Osteocyte (in vitro differentiated cells): ENCODE results near the gene USP17L13. TPM values are rescaled to one million over a fixed set of nuclear protein-coding genes. Genes with fewer than 3 reads are reported as not detected.
"Not testable (repeated sequence)": the region's sequence is repeated elsewhere in the genome, so short reads cannot be mapped to it uniquely, and the experiment has no call there.

ENCODE experiments used
- DNase-seq: peaks from one replicate; pipeline ENCODE4 v3.0.0; 2021; ENCODE audit warnings: mixed read lengths; ENCODE audit not compliant: unreplicated experiment; ENCODE audit errors: extremely low spot score
- H3K27ac Mint-ChIP-seq: one replicate; pipeline ENCODE4 v1.8.0; 2021; ENCODE audit warnings: mild to moderate bottlenecking, mixed read lengths; ENCODE audit not compliant: unreplicated experiment
- H3K27me3 Mint-ChIP-seq: one replicate; pipeline ENCODE4 v1.8.0; 2021; ENCODE audit warnings: mixed read lengths; ENCODE audit not compliant: unreplicated experiment
- H3K36me3 Mint-ChIP-seq: one replicate; pipeline ENCODE4 v1.8.0; 2021; ENCODE audit warnings: mixed read lengths; ENCODE audit not compliant: unreplicated experiment
- H3K4me1 Mint-ChIP-seq: one replicate; pipeline ENCODE4 v1.8.0; 2021; ENCODE audit warnings: mixed read lengths; ENCODE audit not compliant: unreplicated experiment
- H3K4me3 Mint-ChIP-seq: one replicate; pipeline ENCODE4 v1.8.0; 2021; ENCODE audit warnings: mild to moderate bottlenecking, moderate library complexity, mixed read lengths; ENCODE audit not compliant: unreplicated experiment
- H3K9me3 Mint-ChIP-seq: one replicate; pipeline ENCODE4 v1.8.0; 2021; ENCODE audit warnings: mixed read lengths; ENCODE audit not compliant: unreplicated experiment
- total RNA-seq: library from RNA; stranded (reverse); gene quantifications from 2 replicates; pipeline ENCODE4 v1.2.1, GENCODE V29; 2021

USP17L13 gene
- total RNA-seq, 1 donor from 2014 or later: not detected

DNA sequence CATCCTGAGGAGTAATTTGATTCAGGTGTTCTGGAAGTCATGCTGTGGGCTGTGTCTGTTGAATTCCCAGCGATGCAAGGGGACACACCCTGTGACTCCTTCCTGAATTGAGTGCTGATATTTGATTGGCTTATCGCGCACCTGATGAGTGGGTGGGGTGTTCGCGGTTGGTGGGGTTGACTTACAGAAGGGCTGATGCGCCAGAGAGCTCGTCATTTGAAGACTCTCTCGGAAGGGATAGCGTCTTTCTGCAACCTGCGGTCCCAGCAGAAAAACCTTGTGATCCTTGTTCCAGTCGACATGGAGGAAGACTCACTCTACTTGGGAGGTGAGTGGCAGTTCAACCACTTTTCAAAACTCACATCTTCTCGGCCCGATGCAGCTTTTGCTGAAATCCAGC lies 37.9 kb downstream of the USP17L13 start, which contains the start of gene USP17L21:
USP17L21 (plus strand) TSS at position 301 of the 400 bp plus-strand sequence; CDS start at position 301, 0 bp downstream.
- not testable (repeated sequence) for H3K9me3 Mint-ChIP-seq, H3K4me1 Mint-ChIP-seq, H3K36me3 Mint-ChIP-seq, H3K27me3 Mint-ChIP-seq, H3K4me3 Mint-ChIP-seq, DNase-seq, H3K27ac Mint-ChIP-seq

DNA sequence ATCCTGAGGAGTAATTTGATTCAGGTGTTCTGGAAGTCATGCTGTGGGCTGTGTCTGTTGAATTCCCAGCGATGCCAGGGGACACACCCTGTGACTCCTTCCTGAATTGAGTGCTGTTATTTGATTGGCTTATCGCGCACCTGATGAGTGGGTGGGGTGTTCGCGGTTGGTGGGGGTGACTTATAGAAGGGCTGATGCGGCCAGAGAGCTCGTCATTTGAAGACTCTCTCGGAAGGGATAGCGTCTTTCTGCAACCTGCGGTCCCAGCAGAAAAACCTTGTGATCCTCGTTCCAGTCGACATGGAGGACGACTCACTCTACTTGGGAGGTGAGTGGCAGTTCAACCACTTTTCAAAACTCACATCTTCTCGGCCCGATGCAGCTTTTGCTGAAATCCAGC lies 42.6 kb downstream of the USP17L13 start, which contains the start of gene USP17L22:
USP17L22 (plus strand) TSS at position 301 of the 400 bp plus-strand sequence; CDS start at position 301, 0 bp downstream.
- H3K27ac Mint-ChIP-seq, H3K4me1 Mint-ChIP-seq, H3K4me3 Mint-ChIP-seq, H3K36me3 Mint-ChIP-seq, H3K27me3 Mint-ChIP-seq, H3K9me3 Mint-ChIP-seq, DNase-seq: not testable (repeated sequence)

- H3K27me3 Mint-ChIP-seq: not testable (repeated sequence)
- DNase-seq: peak; percentile 90
Observed at GRCh38 chr4:9271719-9272118, 47.0 kb downstream of the USP17L13 start.

More at GRCh38 chr4:9271719-9272118, 47.0 kb downstream of the USP17L13 start:
- not testable (repeated sequence) for H3K4me3 Mint-ChIP-seq, H3K27ac Mint-ChIP-seq, H3K9me3 Mint-ChIP-seq, H3K36me3 Mint-ChIP-seq, H3K4me1 Mint-ChIP-seq

Other genes with a start within 250 kb of the USP17L13 start
- not detected in 2 replicates for gene FAM90A26, start 54.5 kb upstream of the USP17L13 start, total RNA-seq
- not detected in 2 replicates for gene USP17L10, start 14.2 kb upstream of the USP17L13 start, total RNA-seq
- not detected in 2 replicates for gene USP17L11, start 9.5 kb upstream of the USP17L13 start, total RNA-seq
- gene USP17L12, start 4.7 kb upstream of the USP17L13 start, total RNA-seq: not detected in 2 replicates
- gene USP17L15, start 9.5 kb downstream of the USP17L13 start, total RNA-seq: not detected in 2 replicates
- gene USP17L17, start 19.0 kb downstream of the USP17L13 start, total RNA-seq: not detected in 2 replicates
- not detected in 2 replicates for gene USP17L18, start 23.7 kb downstream of the USP17L13 start, total RNA-seq
- not detected in 2 replicates for gene USP17L19, start 28.5 kb downstream of the USP17L13 start, total RNA-seq
- gene USP17L20, start 33.2 kb downstream of the USP17L13 start, total RNA-seq: not detected in 2 replicates
- not detected in 2 replicates for gene USP17L21, start 38.0 kb downstream of the USP17L13 start, total RNA-seq
- gene USP17L22, start 42.7 kb downstream of the USP17L13 start, total RNA-seq: not detected in 2 replicates
- not detected in 2 replicates for gene USP17L24, start 100.3 kb downstream of the USP17L13 start, total RNA-seq
- gene USP17L25, start 105.0 kb downstream of the USP17L13 start, total RNA-seq: not detected in 2 replicates
- gene USP17L26, start 109.8 kb downstream of the USP17L13 start, total RNA-seq: not detected in 2 replicates
- not detected in 2 replicates for gene USP17L5, start 114.5 kb downstream of the USP17L13 start, total RNA-seq
- gene USP17L27, start 119.3 kb downstream of the USP17L13 start, total RNA-seq: not detected in 2 replicates
- not detected in 2 replicates for gene USP17L28, start 124.0 kb downstream of the USP17L13 start, total RNA-seq
- gene USP17L29, start 128.7 kb downstream of the USP17L13 start, total RNA-seq: not detected in 2 replicates
- not detected in 2 replicates for gene USP17L30, start 138.2 kb downstream of the USP17L13 start, total RNA-seq
- not detected in 2 replicates for gene DEFB131A, start 219.5 kb downstream of the USP17L13 start, total RNA-seq